A673 (cell line): Measurements from ENCODE around the gene HDDC2. TPM values are rescaled to one million over a fixed set of nuclear protein-coding genes. Genes with fewer than 3 reads are reported as not detected.

Experiments
- BruUV-seq: library from RNA; stranded (reverse); fragments of 400-500 nt; replicated peaks from 2 replicates; lab custom pipeline; 2021; lab: Mats Ljungman, UMichigan
- CTCF ChIA-PET: fragments of 300-600 bp; sonication (Branson Sonifier 250); formaldehyde crosslinking; loops from one replicate; lab custom pipeline; 2022; ENCODE audit warnings: antibody characterized with exemption; lab: Charles Lee
- POLR2A ChIA-PET: fragments of 300-600 bp; sonication (Branson Sonifier 250); formaldehyde crosslinking; loops from one replicate; lab custom pipeline; 2022; ENCODE audit warnings: antibody characterized with exemption; ENCODE audit not compliant: low non-redundant PET; lab: Charles Lee
- DNase-seq: peaks from one replicate; pipeline ENCODE4 v3.0.0-alpha.2; 2015; ENCODE audit warnings: low spot score
- H3K27ac ChIP-seq: fragments of 200-600 bp; sonication (generic); 2 replicates; pipeline ENCODE4 v1.5.1; 2016; ENCODE audit warnings: mixed run types, low read depth, mild to moderate bottlenecking, mixed read lengths, antibody characterized with exemption, low read length; ENCODE audit not compliant: poor library complexity, severe bottlenecking
- H3K27me3 ChIP-seq: fragments of 200-600 bp; sonication (generic); replicated peaks from 2 replicates; pipeline ENCODE4 v1.6.1; 2017; ENCODE audit warnings: mixed run types, low read depth, mild to moderate bottlenecking, mixed read lengths, antibody characterized with exemption, low read length; ENCODE audit not compliant: insufficient read depth, poor library complexity
- H3K36me3 ChIP-seq: fragments of 200-600 bp; sonication (generic); 2 replicates; pipeline ENCODE4 v1.6.1; 2016; ENCODE audit warnings: mixed run types, mild to moderate bottlenecking, mixed read lengths, antibody characterized with exemption, low read length; ENCODE audit not compliant: insufficient read depth, poor library complexity, severe bottlenecking
- H3K4me1 ChIP-seq: fragments of 200-600 bp; sonication (generic); 2 replicates; pipeline ENCODE4 v1.6.1; 2017; ENCODE audit warnings: mixed run types, mild to moderate bottlenecking, mixed read lengths, antibody characterized with exemption, low read length; ENCODE audit not compliant: insufficient read depth, poor library complexity, severe bottlenecking
- H3K4me3 ChIP-seq: fragments of 200-600 bp; sonication (generic); 2 replicates; pipeline ENCODE4 v1.5.1; 2016; ENCODE audit warnings: low read depth, mixed run types, mild to moderate bottlenecking, mixed read lengths, low read length; ENCODE audit not compliant: poor library complexity, severe bottlenecking
- H3K9me3 ChIP-seq: fragments of 200-600 bp; sonication (generic); 2 replicates; pipeline ENCODE4 v1.6.1; 2016; ENCODE audit warnings: mixed run types, low read depth, mild to moderate bottlenecking, mixed read lengths, antibody characterized with exemption, low read length; ENCODE audit not compliant: poor library complexity, severe bottlenecking
- EZH2 ChIP-seq: fragments of 200-600 bp; sonication (generic); IDR thresholded peaks from 2 replicates; pipeline ENCODE4 v1.6.1; 2017; ENCODE audit warnings: borderline replicate concordance, low read depth, mild to moderate bottlenecking, mixed read lengths, antibody characterized with exemption, low read length; ENCODE audit not compliant: poor library complexity, severe bottlenecking
- intact Hi-C: fragments of 100-400 bp; cut with micrococcal nuclease; formaldehyde crosslinking; loops from one replicate; pipeline ENCODE4 v1.10.0; 2022; ENCODE audit not compliant: unreplicated experiment
- total RNA-seq: library from RNA; stranded (reverse); gene quantifications from 2 replicates; pipeline ENCODE4 v1.2.3, GENCODE V29; 2021
- TF ChIP-seq, protein P1 (sequence below): fragments of 300-800, 200-600 bp; sonication (generic); conservative IDR thresholded peaks from 2 replicates; pipeline ENCODE4 v1.5.1; 2017; ENCODE audit warnings: low read depth, mild to moderate bottlenecking, antibody characterized with exemption, low read length, moderate library complexity, mixed read lengths

HDDC2 gene
- total RNA-seq, 1 experiment from 2014 or later, result 87.6 TPM

GRCh38 chr6:125340175-125340835, 38.5 kb upstream of the HDDC2 start:
- no peaks in the 10 kb centered on the region for H3K27me3 ChIP-seq
- no peak overlapping the region for H3K27ac ChIP-seq
- intact Hi-C loops, result no loop called here
- DNase-seq, result no peak
- H3K4me1 ChIP-seq, result no peaks in the 10 kb centered on the region
- H3K36me3 ChIP-seq, result no peaks in the 10 kb centered on the region
- no peaks in the 10 kb centered on the region for H3K9me3 ChIP-seq
- no TSS peak for BruUV-seq
- TF ChIP-seq, protein P1, sequence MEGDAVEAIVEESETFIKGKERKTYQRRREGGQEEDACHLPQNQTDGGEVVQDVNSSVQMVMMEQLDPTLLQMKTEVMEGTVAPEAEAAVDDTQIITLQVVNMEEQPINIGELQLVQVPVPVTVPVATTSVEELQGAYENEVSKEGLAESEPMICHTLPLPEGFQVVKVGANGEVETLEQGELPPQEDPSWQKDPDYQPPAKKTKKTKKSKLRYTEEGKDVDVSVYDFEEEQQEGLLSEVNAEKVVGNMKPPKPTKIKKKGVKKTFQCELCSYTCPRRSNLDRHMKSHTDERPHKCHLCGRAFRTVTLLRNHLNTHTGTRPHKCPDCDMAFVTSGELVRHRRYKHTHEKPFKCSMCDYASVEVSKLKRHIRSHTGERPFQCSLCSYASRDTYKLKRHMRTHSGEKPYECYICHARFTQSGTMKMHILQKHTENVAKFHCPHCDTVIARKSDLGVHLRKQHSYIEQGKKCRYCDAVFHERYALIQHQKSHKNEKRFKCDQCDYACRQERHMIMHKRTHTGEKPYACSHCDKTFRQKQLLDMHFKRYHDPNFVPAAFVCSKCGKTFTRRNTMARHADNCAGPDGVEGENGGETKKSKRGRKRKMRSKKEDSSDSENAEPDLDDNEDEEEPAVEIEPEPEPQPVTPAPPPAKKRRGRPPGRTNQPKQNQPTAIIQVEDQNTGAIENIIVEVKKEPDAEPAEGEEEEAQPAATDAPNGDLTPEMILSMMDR, result no peak
- TF ChIP-seq EZH2, result no peak
- POLR2A ChIA-PET, result no interaction called here
- CTCF ChIA-PET, result no interaction called here
- no peak overlapping the region for H3K4me3 ChIP-seq

DNA sequence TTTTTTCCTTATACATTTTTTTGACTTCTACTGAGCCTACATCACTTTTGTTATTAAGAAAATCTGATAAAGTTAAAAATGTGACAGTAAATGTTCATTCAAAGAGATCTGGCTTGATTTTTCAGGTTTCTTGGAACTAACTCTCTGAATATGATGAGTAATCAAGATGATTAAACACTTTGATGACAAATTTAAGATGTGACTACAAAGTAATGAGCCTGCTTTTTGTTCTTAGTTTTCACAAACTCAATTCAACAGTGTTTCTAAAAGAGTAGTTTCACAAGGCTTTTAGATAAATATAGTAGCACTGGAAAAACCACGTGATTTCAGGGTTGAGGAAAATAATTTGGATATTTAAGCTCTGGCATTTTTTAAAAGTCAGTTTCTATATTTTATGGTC, 37.9 kb upstream of the HDDC2 start:
- ChIA-PET CTCF (no interaction called here), POLR2A (no interaction called here)
- no peak for TF ChIP-seq EZH2
- TF ChIP-seq, protein P1, result no peak
- Histone ChIP-seq H3K4me1 (no peaks in the 10 kb centered on the region), H3K36me3 (no peaks in the 10 kb centered on the region), H3K9me3 (peaks cover 1% of the 10 kb centered on the region), H3K27ac (no peak overlapping the region), H3K27me3 (no peaks in the 10 kb centered on the region), H3K4me3 (no peak overlapping the region)
- no peak for DNase-seq
- intact Hi-C loops, result no loop called here
- BruUV-seq, result no TSS peak

DNA sequence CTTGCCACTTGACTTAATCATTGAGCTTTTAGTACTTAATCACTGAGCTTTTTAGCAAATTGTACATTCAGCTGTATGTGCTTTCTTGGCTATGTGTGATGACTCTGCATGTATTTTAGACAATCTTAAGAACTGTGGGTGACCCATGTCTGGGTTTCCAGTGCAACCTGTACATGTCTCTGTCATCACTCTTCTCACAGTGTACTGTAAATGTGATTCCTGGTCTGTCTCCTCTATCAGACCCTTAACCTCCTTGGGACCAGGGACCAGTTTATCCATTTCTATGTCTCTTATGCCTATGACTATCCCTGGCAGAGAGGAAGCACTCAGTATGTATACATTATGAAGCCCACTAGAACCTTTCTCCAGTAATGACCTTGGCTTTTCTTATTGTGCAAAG, 36.6 kb upstream of the HDDC2 start:
- H3K27ac ChIP-seq, result no peak overlapping the region
- H3K36me3 ChIP-seq, result no peaks in the 10 kb centered on the region
- no peaks in the 10 kb centered on the region for H3K4me1 ChIP-seq
- CTCF ChIA-PET, result no interaction called here
- POLR2A ChIA-PET, result no interaction called here
- no peak for DNase-seq
- TF ChIP-seq EZH2, result no peak
- TF ChIP-seq, protein P1, result no peak
- peaks cover 5% of the 10 kb centered on the region for H3K9me3 ChIP-seq
- intact Hi-C loops, result no loop called here
- no TSS peak for BruUV-seq
- H3K4me3 ChIP-seq, result no peak overlapping the region
- H3K27me3 ChIP-seq, result no peaks in the 10 kb centered on the region
